ENCODE measurements around the gene PHOX2B.

PHOX2B gene

DNA sequence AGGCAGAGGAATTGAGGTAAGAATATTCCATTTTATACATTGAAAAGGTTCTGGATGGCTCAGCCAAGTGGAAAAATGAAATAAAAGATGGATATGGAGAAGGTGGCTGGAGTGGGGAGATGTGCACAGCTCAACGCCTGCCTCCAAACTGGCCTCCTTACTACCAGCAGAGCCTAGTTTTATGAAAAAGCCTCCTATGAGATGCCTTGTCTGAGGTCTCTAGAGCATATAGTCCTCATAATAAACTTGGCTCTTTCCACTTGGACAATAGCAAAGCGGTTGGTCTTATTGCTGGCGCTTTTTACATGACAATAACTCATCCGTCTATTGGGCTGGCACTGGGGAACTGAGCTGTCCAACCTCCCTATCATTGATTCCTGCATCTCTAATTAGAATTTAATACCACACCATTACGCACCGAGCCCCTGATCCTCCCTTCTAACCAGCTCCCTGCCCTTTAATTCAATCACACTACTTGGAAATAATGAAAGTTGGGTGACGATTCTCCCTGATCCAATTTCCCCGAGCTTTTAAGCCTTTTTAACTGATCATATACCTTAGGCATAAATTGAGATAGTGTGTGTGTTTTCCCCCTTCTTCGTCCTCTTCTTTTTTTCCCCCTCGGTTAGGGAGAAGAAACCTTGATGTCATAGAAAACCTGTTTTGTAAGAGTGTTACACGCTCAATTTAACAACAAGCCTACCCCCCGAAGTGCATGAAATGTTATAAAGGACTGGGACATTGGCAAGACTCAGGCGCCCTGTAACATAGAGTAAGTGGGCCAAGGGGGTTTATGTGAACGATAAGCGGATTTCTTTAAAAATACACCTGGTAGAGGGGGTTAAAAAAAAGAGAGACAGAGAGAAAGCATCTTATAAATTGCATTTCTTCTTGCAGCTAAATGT lies at the start of gene PHOX2B:
PHOX2B (minus strand) TSS at position 155 of the 905 bp plus-strand sequence; CDS start at position 40, 115 bp downstream.
- no peaks in the 10 kb centered on the region for H3K36me3 ChIP-seq (ENCODE audit: insufficient read depth, low read length)
- no peaks in the 10 kb centered on the region for H3K79me2 ChIP-seq (ENCODE audit: insufficient read depth, low read length)
- no peak for ATAC-seq (ENCODE audit: insufficient read depth, low read depth)
- H3K4me1 ChIP-seq (ENCODE audit: insufficient read depth, low read length): no peaks in the 10 kb centered on the region
- H3K4me3 ChIP-seq (ENCODE audit: low read depth in 1 of 2, low read length in 2 of 2): no peak within 1 kb of the TSS
- DNase-seq: no peak
- H2AFZ ChIP-seq (ENCODE audit: low read depth, low read length): no peak within 1 kb of the TSS
- peaks cover 2% of the 10 kb centered on the region for H3K27me3 ChIP-seq (ENCODE audit: insufficient read depth, low read length, poor library complexity)
- no peak within 1 kb of the TSS for H3K27ac ChIP-seq (ENCODE audit: low read length)
- H4K20me1 ChIP-seq (ENCODE audit: insufficient read depth, low read length): no peaks in the 10 kb centered on the region
- TF ChIP-seq EZH2 (IDR thresholded peaks at IDR 0.05; ENCODE audit: borderline replicate concordance, low read depth, low read length, severe bottlenecking): no peak
- H3K9me3 ChIP-seq (ENCODE audit: insufficient read depth, low read length, severe bottlenecking): no peaks in the 10 kb centered on the region
- no peak within 1 kb of the TSS for H3K9ac ChIP-seq (ENCODE audit: low read depth, low read length)
- H3K4me2 ChIP-seq (ENCODE audit: insufficient read depth, low read length): no peak within 1 kb of the TSS

DNA sequence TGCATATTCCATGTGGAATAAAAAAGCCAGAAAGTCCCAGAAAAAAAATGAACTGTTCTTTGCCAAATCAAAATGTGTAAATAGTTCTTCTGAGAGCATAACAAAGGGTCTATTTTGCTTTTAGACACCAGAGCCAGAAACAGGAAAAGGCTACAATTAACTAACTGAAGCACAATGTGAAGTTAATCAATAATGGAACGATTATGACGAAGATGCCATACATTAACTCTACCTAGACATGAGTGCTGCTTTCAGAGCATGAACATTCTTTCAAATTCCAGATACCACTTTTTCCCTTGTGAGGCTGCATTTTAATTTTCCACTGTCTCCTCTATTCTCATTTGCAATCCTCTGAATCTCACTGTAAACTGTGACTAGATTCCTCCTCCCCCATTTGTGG lies 48.7 kb upstream of the PHOX2B start:
- ATAC-seq (ENCODE audit: insufficient read depth, low read depth) (no peak), DNase-seq (no peak)
- no peak overlapping the region for H3K4me2 ChIP-seq (ENCODE audit: insufficient read depth, low read length)

DNA sequence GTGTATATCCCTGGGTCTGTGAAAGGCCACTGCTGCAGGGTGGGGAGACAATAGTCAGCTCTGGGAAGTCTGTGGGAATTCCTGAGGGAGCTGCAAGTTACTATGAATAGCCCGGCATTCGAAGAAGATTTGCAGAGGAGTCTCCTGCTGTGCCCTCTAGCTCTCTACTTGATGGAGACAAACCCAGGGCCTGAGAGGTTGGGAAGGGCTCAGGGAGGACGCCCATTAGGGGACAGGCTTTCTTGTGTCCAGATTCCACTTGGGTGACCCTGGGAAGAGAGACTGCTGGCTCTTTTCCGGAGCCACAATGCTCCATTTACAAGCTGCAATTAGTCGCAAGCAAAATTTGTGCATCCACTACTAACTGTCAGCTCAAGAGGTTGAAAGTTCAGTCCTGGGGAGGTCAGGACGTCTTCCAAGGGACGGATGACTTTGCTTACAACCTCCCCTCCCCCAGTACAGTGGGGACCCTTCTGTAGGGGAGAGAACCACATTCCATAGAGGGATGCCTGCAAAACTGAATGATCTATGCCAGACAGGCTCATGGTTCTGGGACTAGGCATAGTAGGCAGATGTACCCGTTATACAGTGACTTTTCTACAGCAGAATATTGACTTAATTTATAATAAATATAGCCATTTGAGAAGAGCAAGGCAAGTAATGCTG lies 48.2 kb upstream of the PHOX2B start:
- no peaks in the 10 kb centered on the region for H4K20me1 ChIP-seq (ENCODE audit: insufficient read depth, low read length)
- H3K4me2 ChIP-seq (ENCODE audit: insufficient read depth, low read length): no peak overlapping the region
- ATAC-seq (ENCODE audit: insufficient read depth, low read depth) (no peak), DNase-seq (no peak)
- no peak overlapping the region for H2AFZ ChIP-seq (ENCODE audit: low read depth, low read length)
- no peaks in the 10 kb centered on the region for H3K79me2 ChIP-seq (ENCODE audit: insufficient read depth, low read length)
- H3K27me3 ChIP-seq (ENCODE audit: insufficient read depth, low read length, poor library complexity): no peaks in the 10 kb centered on the region
- no peak for TF ChIP-seq EZH2 (IDR thresholded peaks at IDR 0.05; ENCODE audit: borderline replicate concordance, low read depth, low read length, severe bottlenecking)
- TF ChIP-seq, protein P1, sequence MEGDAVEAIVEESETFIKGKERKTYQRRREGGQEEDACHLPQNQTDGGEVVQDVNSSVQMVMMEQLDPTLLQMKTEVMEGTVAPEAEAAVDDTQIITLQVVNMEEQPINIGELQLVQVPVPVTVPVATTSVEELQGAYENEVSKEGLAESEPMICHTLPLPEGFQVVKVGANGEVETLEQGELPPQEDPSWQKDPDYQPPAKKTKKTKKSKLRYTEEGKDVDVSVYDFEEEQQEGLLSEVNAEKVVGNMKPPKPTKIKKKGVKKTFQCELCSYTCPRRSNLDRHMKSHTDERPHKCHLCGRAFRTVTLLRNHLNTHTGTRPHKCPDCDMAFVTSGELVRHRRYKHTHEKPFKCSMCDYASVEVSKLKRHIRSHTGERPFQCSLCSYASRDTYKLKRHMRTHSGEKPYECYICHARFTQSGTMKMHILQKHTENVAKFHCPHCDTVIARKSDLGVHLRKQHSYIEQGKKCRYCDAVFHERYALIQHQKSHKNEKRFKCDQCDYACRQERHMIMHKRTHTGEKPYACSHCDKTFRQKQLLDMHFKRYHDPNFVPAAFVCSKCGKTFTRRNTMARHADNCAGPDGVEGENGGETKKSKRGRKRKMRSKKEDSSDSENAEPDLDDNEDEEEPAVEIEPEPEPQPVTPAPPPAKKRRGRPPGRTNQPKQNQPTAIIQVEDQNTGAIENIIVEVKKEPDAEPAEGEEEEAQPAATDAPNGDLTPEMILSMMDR (IDR thresholded peaks at IDR 0.05; ENCODE audit: borderline replicate concordance, extremely low read depth, low read length, poor library complexity, severe bottlenecking): no peak
- H3K27ac ChIP-seq (ENCODE audit: low read length): no peak overlapping the region
- H3K9ac ChIP-seq (ENCODE audit: low read depth, low read length): no peak overlapping the region
- H3K9me3 ChIP-seq (ENCODE audit: insufficient read depth, low read length, severe bottlenecking): no peaks in the 10 kb centered on the region
- H3K36me3 ChIP-seq (ENCODE audit: insufficient read depth, low read length): no peaks in the 10 kb centered on the region
- H3K4me1 ChIP-seq (ENCODE audit: insufficient read depth, low read length): no peaks in the 10 kb centered on the region
- no peak overlapping the region for H3K4me3 ChIP-seq (ENCODE audit: low read depth in 1 of 2, low read length in 2 of 2)

More for the DNA sequence above, 48.7 kb upstream of the PHOX2B start:
- H2AFZ ChIP-seq (ENCODE audit: low read depth, low read length): no peak overlapping the region
- H3K4me3 ChIP-seq (ENCODE audit: low read depth in 1 of 2, low read length in 2 of 2): no peak overlapping the region
- H3K9ac ChIP-seq (ENCODE audit: low read depth, low read length): no peak overlapping the region
- TF ChIP-seq EZH2 (IDR thresholded peaks at IDR 0.05; ENCODE audit: borderline replicate concordance, low read depth, low read length, severe bottlenecking): no peak
- TF ChIP-seq, protein P1 (IDR thresholded peaks at IDR 0.05; ENCODE audit: borderline replicate concordance, extremely low read depth, low read length, poor library complexity, severe bottlenecking): no peak
- H3K27ac ChIP-seq (ENCODE audit: low read length): no peak overlapping the region
- H3K9me3 ChIP-seq (ENCODE audit: insufficient read depth, low read length, severe bottlenecking): no peaks in the 10 kb centered on the region
- H4K20me1 ChIP-seq (ENCODE audit: insufficient read depth, low read length): no peaks in the 10 kb centered on the region
- H3K79me2 ChIP-seq (ENCODE audit: insufficient read depth, low read length): no peaks in the 10 kb centered on the region
- H3K4me1 ChIP-seq (ENCODE audit: insufficient read depth, low read length): no peaks in the 10 kb centered on the region
- no peaks in the 10 kb centered on the region for H3K27me3 ChIP-seq (ENCODE audit: insufficient read depth, low read length, poor library complexity)
- no peaks in the 10 kb centered on the region for H3K36me3 ChIP-seq (ENCODE audit: insufficient read depth, low read length)

Measured in DND-41 (cell line).